Erythroblast (primary cell): ENCODE data around the gene TP53I13.

Experiments
- GATA1 ChIP-seq: IDR thresholded peaks from 2 replicates; pipeline ENCODE4 v1.6.1; 2011; ENCODE audit warnings: low read depth, mild to moderate bottlenecking, control low read depth, low read length, moderate library complexity
- POLR2A ChIP-seq: IDR thresholded peaks from 2 replicates; pipeline ENCODE4 v1.6.1; 2011; ENCODE audit warnings: mild to moderate bottlenecking, low read length

- TF ChIP-seq POLR2A = no peak
- TF ChIP-seq GATA1 = no peak
Measured at GRCh38 chr17:29585080-29585751, 16.7 kb downstream of the TP53I13 start.
